SH-SY5Y (cell line): ENCODE results near the gene HCFC1.

Experiments
- GATA2 ChIP-seq: IDR thresholded peaks from 2 replicates; pipeline ENCODE4 v1.6.1; 2011; ENCODE audit warnings: mild to moderate bottlenecking, low read depth, low read length
- GATA3 ChIP-seq: IDR thresholded peaks from 2 replicates; pipeline ENCODE4 v1.6.1; 2011; ENCODE audit warnings: low read depth, mild to moderate bottlenecking, low read length, moderate library complexity

GRCh38 chrX:153981771-153982533 is 10.3 kb upstream of the HCFC1 start:
- TF ChIP-seq GATA2 (no peak), GATA3 (no peak)
